Measurements from ENCODE around the gene SSR2.
A peak's percentile ranks its signal among the peaks of the same experiment; 100 is the strongest.
"Not testable (repeated sequence)": the region's sequence is repeated elsewhere in the genome, so short reads cannot be mapped to it uniquely, and the experiment has no call there.

Gene SSR2

DNA sequence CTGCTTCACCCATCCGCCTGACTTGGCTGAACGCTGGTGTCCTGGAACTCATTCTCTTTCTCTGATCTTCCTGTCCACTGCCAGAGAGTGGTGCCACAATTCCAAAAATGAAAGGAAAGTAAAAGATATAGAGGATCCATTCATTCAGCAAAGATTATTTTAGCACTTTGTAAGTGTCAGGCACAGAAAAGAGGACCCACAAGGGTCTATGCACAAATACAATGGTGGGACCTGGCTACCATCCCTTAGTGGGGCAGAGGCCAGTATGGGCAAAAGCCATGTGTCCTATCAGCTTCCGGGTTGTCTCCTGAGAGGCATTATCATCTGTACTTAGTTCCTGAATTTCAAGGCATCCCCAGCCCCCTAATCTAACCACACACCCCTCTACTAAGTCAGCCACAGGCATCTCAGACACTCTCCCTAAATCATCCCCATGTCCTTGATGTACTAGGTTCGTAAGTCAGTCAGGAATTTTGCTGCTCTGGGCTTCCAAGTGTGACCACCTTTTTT lies 19.0 kb downstream of the SSR2 start:
- no peak for DNase-seq (ENCODE audit: low spot score in 2 of 2)
- Mint-ChIP-seq H3K9me3 (no peaks in the 10 kb centered on the region), H3K27me3 (no peaks in the 10 kb centered on the region), H3K4me1 (peaks cover 26% of the 10 kb centered on the region), H3K4me3 (no peak overlapping the region), H3K27ac (ENCODE audit: low read depth) (peak overlapping the region; percentile 65), H3K36me3 (ENCODE audit: insufficient read depth) (peaks cover 4% of the 10 kb centered on the region)
- ATAC-seq (replicated peaks; ENCODE audit: extremely low read depth, poor library complexity, severe bottlenecking) = no peak

DNA sequence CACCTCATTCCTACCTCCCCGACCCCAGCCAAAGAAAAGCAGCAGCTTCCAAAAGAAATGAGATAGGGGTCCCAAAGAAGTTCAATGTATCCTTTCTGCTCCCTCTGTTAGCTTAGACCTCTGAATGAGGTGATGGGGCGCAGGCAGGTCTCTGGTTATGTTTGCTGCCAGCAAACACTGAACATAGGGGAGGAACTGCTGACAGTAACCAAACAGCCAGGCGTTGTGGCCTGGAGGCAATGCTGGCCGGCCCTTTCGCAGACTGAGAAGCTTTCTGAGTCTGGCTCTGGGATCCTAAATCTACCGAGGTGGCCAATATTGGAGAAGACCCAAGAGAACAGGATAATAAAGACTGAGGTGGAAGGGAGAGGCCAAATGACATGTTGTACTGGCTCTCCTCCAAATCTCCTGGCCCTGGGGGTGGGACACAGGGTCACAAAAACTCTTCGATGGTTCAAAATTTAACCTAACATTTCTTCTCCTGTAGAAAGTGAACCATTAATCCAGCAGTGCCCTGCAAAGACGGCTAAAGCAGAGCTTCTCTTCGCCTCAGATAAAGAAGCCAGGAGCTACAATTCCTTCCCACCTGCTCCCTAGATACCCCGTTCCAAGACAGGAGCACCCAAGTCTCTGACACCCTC lies 19.6 kb downstream of the SSR2 start:
- no peaks in the 10 kb centered on the region for H3K9me3 Mint-ChIP-seq
- no peaks in the 10 kb centered on the region for H3K27me3 Mint-ChIP-seq
- peaks cover 22% of the 10 kb centered on the region for H3K4me1 Mint-ChIP-seq
- peaks cover 3% of the 10 kb centered on the region for H3K36me3 Mint-ChIP-seq (ENCODE audit: insufficient read depth)
- no peak overlapping the region for H3K4me3 Mint-ChIP-seq
- no peak for ATAC-seq (replicated peaks; ENCODE audit: extremely low read depth, poor library complexity, severe bottlenecking)
- DNase-seq (ENCODE audit: low spot score in 2 of 2) = no peak
- H3K27ac Mint-ChIP-seq (ENCODE audit: low read depth) = peak overlapping the region; percentile 65

DNA sequence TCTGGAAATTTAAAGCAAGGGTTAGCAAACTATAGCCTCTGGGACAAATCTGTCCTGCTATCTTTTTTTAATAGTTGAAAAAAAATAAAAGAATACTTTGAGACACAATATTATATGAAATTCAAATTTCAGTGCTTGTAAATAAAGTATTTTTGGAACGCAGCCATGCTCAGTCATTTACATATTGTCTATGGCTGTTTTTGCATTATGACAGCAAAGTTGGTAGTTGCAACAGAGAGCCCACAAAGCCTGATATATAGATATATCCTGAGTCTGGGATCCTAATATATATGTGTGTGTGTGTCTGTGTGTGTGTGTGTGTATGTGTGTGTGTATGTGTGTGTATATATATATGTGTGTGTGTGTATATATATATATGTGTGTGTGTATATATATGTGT lies 20.8 kb downstream of the SSR2 start:
- Mint-ChIP-seq H3K27ac (ENCODE audit: low read depth) (no peak overlapping the region), H3K9me3 (no peaks in the 10 kb centered on the region), H3K36me3 (ENCODE audit: insufficient read depth) (no peaks in the 10 kb centered on the region), H3K4me3 (no peak overlapping the region), H3K4me1 (peaks cover 15% of the 10 kb centered on the region), H3K27me3 (no peaks in the 10 kb centered on the region)
- DNase-seq (ENCODE audit: low spot score in 2 of 2) (no peak), ATAC-seq (replicated peaks; ENCODE audit: extremely low read depth, poor library complexity, severe bottlenecking) (no peak)

DNA sequence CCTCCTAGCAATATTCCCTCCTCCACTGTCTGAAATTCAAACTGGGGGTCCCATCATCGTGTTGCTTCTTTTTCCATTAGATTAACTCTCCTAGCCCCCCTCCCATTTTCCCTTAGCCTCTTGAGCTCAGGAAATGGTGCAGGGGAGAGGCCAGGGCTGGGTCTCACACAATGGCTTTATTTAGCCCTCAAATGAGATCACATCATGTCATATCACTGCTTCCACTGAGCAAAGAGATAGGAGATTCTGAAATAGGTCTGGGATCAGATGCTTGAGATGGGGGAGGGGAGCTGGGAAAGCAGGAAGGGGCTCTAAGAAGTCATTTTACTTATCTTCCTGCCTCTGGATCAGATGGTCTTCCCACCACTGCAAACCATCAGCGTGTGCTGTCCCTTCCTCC lies 24.6 kb downstream of the SSR2 start:
- DNase-seq (ENCODE audit: low spot score in 2 of 2) = no peak
- H3K36me3 Mint-ChIP-seq (ENCODE audit: insufficient read depth) = no peaks in the 10 kb centered on the region
- ATAC-seq (replicated peaks; ENCODE audit: extremely low read depth, poor library complexity, severe bottlenecking) = no peak
- H3K4me3 Mint-ChIP-seq = no peak overlapping the region
- no peaks in the 10 kb centered on the region for H3K27me3 Mint-ChIP-seq
- no peak overlapping the region for H3K27ac Mint-ChIP-seq (ENCODE audit: low read depth)
- H3K4me1 Mint-ChIP-seq = no peaks in the 10 kb centered on the region
- H3K9me3 Mint-ChIP-seq = no peaks in the 10 kb centered on the region

DNA sequence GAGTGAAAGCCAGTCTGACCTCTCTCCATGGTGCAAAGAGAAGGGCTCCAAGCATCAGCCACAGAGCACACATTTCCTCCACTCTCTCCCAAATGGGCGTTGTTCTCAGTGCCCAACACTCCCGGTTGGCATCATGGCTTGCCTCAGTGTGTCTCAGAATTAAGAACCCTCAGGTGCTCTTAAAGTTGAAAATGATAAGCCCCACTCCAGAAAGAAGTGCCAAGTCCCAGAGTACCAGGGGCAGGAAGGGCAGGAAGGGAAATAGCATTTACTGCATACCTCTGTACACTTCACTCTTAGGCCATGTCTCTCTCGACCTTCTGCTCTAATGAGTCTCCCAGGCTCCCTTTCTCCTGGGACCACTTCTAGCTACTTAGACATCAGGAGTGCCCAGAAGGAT lies 27.2 kb downstream of the SSR2 start:
- H3K27ac Mint-ChIP-seq (ENCODE audit: low read depth) = no peak overlapping the region

DNA sequence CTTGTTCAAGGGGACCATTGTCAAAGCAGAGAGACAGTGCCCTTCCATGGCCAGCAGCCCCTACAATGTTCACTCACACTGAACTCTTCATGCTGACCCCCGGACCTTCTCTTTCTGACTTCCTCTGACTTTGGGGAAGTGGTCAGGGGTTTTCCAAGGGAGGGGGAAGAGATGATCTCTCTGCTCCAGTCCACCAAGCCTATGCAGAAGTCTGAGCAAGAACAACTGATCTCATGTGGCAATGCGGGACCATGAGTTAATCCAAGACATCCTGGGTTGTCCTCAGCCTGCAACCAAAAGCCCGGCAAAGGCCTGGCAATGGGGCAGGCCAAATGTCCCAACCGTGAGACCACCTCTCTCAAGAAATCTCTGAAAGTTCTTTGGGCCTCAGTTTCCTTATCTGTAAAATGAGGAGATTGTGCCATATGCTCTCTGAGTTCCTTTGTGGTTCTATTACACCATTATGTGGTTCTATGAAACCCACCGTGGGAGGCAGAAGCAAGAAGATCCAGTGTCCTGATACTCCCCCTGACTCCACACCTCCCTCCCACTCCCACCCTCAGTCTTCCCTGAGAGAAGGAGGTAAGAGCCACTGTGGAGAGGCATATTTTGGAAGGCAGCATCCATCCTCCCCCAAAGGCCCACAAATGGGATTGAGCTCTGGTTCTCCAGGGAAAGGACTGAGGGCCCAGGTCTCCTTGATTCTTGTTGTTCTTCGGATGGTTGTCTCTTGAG lies 30.6 kb downstream of the SSR2 start:
- DNase-seq (ENCODE audit: low spot score in 2 of 2) (no peak), ATAC-seq (replicated peaks; ENCODE audit: extremely low read depth, poor library complexity, severe bottlenecking) (peak; percentile 29)
- H3K4me3 Mint-ChIP-seq = no peak overlapping the region
- H3K4me1 Mint-ChIP-seq = peaks cover 14% of the 10 kb centered on the region
- no peak overlapping the region for H3K27ac Mint-ChIP-seq (ENCODE audit: low read depth)
- no peaks in the 10 kb centered on the region for H3K27me3 Mint-ChIP-seq
- H3K36me3 Mint-ChIP-seq (ENCODE audit: insufficient read depth) = no peaks in the 10 kb centered on the region
- no peaks in the 10 kb centered on the region for H3K9me3 Mint-ChIP-seq

More for the DNA sequence above, 27.2 kb downstream of the SSR2 start:
- Mint-ChIP-seq H3K9me3 (no peaks in the 10 kb centered on the region), H3K4me3 (no peak overlapping the region), H3K4me1 (peaks cover 12% of the 10 kb centered on the region), H3K36me3 (ENCODE audit: insufficient read depth) (no peaks in the 10 kb centered on the region), H3K27me3 (no peaks in the 10 kb centered on the region)
- DNase-seq (ENCODE audit: low spot score in 2 of 2) (no peak), ATAC-seq (replicated peaks; ENCODE audit: extremely low read depth, poor library complexity, severe bottlenecking) (no peak)

DNA sequence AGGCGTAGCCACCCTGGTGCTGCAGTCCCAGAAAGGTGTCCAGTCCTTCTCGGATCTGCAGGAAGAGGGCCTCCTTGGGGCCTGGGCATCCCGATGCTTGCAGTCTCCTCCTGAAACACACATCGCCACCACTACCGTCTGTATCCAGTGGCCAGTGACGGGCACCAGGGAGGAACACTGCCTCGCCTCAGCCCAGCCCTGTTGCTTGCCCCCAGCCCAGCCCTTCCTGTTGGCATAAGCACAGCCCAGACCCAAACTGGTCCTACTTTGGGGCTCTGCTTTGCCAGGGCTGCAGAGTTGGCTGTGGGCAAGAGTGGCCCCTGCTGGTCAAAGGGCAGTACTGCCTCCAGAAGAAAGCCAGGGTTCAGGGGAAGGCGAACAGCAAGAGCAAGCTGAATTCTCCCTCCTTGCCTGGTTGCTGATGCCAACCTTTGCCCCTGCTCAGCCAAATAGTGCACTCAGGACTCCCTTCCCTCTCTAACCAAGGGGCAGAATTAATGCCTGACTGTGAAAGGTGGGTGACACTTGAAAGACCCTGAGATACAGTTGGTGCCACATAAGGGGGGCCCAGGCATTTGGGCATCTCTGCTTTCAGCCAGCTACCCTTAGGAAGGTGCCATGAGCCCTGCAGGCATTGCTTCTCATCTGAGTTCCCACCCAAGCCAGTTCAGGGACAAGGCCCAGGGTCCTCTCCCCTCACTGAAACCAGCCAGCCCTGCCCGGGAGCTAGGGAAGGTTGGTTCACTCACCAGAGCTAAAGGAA lies 31.3 kb downstream of the SSR2 start:
- Mint-ChIP-seq H3K4me1 (peaks cover 16% of the 10 kb centered on the region), H3K27me3 (no peaks in the 10 kb centered on the region), H3K9me3 (no peaks in the 10 kb centered on the region), H3K4me3 (peak overlapping the region; percentile 34), H3K27ac (ENCODE audit: low read depth) (no peak overlapping the region), H3K36me3 (ENCODE audit: insufficient read depth) (no peaks in the 10 kb centered on the region)
- ATAC-seq (replicated peaks; ENCODE audit: extremely low read depth, poor library complexity, severe bottlenecking) = peak; percentile 94
- DNase-seq (ENCODE audit: low spot score in 2 of 2) = peak; percentile 76 to 79

DNA sequence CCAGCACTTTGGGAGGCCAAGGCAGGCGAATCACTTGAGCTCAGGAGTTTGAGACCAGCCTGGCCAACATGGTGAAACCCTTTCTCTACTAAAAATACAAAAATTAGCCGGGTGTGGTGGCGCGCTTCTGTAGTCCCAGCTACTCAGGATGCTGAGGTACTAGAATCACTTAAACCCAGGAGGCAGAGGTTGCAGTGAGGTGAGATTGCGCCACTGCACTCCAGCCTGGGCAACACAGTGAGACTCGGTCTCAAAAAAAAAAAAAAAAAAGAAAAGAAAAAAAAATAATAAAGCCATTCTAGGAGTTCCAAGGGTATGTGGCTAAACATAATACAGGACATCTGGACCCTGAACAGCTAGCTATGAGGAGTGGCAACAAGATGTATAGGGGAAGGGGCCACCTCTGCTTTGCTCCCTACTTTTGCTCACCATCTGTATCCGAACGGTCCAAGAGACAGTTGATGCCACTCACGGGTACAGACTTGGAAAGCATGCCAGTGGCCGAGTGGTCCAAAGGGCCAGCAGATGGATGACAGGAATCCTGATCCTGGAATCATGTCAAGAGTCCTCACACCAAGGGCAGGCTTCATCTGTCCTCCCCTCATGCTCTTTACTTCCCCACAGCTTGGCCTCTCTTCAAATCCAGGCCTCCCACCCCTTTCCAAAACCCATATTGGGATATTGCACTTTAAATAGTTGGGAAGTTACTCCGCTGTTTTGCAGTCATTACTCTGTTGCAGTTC lies 35.7 kb downstream of the SSR2 start:
- not testable (repeated sequence) for DNase-seq (ENCODE audit: low spot score in 2 of 2); H3K36me3 Mint-ChIP-seq (ENCODE audit: insufficient read depth); H3K27me3 Mint-ChIP-seq; ATAC-seq (replicated peaks; ENCODE audit: extremely low read depth, poor library complexity, severe bottlenecking); H3K4me3 Mint-ChIP-seq; H3K27ac Mint-ChIP-seq (ENCODE audit: low read depth); H3K9me3 Mint-ChIP-seq
- H3K4me1 Mint-ChIP-seq = peaks cover 55% of the 10 kb centered on the region

DNA sequence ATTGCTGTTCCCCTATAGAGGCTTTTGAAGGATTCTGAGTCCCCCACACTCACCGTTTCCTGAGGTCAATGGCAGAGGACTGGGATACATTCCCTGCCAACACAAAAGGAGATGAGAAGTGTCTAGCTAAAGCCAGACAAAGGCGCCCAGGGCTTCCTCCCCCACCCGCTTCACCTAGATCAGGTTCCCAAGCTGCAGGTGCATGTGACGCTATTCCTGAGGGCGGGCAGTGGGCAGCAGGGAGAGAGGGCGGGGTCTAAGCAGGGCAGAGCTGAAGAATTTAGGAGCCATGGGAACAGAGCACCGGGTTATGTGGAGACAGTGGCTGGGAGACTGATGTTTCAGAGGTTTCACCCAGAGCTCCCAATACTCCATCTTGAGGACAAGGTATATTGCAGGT lies 36.4 kb downstream of the SSR2 start:
- no peak for ATAC-seq (replicated peaks; ENCODE audit: extremely low read depth, poor library complexity, severe bottlenecking)
- DNase-seq (ENCODE audit: low spot score in 2 of 2) = no peak
- H3K4me3 Mint-ChIP-seq = no peak overlapping the region
- H3K4me1 Mint-ChIP-seq = peaks cover 58% of the 10 kb centered on the region
- no peaks in the 10 kb centered on the region for H3K27me3 Mint-ChIP-seq
- H3K9me3 Mint-ChIP-seq = no peaks in the 10 kb centered on the region
- peaks cover 3% of the 10 kb centered on the region for H3K36me3 Mint-ChIP-seq (ENCODE audit: insufficient read depth)
- no peak overlapping the region for H3K27ac Mint-ChIP-seq (ENCODE audit: low read depth)

DNA sequence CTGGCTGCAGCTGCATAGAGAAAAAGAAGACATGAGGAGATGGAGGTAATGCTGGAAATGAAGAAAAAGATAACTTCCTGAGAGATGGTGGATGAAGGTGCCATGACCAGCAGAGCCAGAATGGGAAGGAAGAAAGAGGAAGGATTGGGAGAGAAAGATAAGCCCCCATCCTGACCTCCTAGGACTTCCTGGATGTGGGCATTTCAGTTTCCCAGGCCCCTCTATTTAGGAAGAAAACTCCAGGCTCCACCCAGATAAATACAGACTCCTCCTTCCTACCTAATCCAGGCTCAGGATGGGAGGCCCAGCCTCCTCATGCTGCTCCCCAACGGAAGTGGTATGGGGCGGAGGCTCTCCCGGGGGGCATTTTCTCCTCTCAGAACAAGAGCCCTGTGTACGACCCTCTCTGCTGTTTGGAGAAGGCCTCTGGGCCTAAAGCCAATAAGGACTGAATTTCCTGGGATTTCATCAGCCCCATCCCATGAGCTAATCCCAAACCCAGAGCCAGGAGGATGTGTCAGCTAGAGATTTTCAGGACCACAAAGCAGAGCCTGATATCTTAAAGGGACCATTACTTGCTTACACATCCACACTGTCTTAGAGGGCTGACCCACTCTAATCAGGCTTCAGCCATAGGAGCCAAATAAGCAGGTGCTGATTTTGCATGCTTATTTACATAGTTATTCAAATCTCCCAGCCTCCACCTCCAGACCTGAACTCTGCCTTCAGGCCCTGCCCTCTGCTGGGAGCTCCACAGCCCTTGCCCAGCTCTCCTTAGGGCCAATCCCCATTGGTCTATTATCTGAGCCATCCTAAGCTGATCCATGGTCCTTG lies 37.3 kb downstream of the SSR2 start:
- Mint-ChIP-seq H3K4me1 (peaks cover 54% of the 10 kb centered on the region), H3K36me3 (ENCODE audit: insufficient read depth) (peaks cover 3% of the 10 kb centered on the region), H3K9me3 (no peaks in the 10 kb centered on the region), H3K27ac (ENCODE audit: low read depth) (peak overlapping the region; percentile 61), H3K27me3 (no peaks in the 10 kb centered on the region), H3K4me3 (no peak overlapping the region)
- DNase-seq (ENCODE audit: low spot score in 2 of 2) (no peak), ATAC-seq (replicated peaks; ENCODE audit: extremely low read depth, poor library complexity, severe bottlenecking) (no peak)

DNA sequence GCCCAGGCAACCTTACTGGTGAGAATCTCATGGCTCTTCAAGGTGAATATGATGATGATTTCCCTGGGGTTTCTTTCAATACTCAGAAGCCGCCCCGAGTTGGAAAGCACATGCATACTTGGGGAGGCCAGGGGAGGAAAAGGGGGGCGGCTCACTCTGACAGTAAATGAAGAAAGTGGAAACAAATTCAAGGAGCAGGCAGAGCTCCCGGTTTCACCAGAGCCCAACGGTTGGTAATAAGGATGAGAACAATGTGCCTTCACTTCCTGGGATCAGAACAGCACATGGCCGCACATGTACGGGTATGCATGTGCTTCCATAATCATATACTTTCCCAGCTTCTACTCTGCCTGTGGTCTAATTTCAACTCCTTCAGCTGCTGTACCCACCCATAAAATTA lies 38.6 kb downstream of the SSR2 start:
- Mint-ChIP-seq H3K4me3 (peak overlapping the region; percentile 90), H3K4me1 (peaks cover 60% of the 10 kb centered on the region), H3K9me3 (no peaks in the 10 kb centered on the region), H3K27ac (ENCODE audit: low read depth) (peak overlapping the region; percentile 90), H3K36me3 (ENCODE audit: insufficient read depth) (peaks cover 8% of the 10 kb centered on the region), H3K27me3 (no peaks in the 10 kb centered on the region)
- ATAC-seq (replicated peaks; ENCODE audit: extremely low read depth, poor library complexity, severe bottlenecking) (no peak), DNase-seq (ENCODE audit: low spot score in 2 of 2) (no peak)
